ENCODE measurements around the gene DNAJB11.
"Not testable (repeated sequence)": the region's sequence is repeated elsewhere in the genome, so short reads cannot be mapped to it uniquely, and the experiment has no call there.

The DNAJB11 gene

GRCh38 chr3:186619787-186620212 lies 49.3 kb downstream of the DNAJB11 start:
- DNase-seq = no peak

- no peak for DNase-seq
Observed at GRCh38 chr3:186620213-186621092, 49.9 kb downstream of the DNAJB11 start.

- no peak for DNase-seq
Observed at GRCh38 chr3:186621894-186622650, 51.6 kb downstream of the DNAJB11 start.

GRCh38 chr3:186622651-186623310 lies 52.3 kb downstream of the DNAJB11 start:
- DNase-seq = no peak

- no peak for DNase-seq
Observed at GRCh38 chr3:186624598-186624997, 54.1 kb downstream of the DNAJB11 start.

- no peak for DNase-seq
Observed at GRCh38 chr3:186625600-186626042, 55.1 kb downstream of the DNAJB11 start.

- no peak for DNase-seq
Observed at GRCh38 chr3:186626254-186626847, 55.8 kb downstream of the DNAJB11 start.

GRCh38 chr3:186627852-186628414 lies 57.4 kb downstream of the DNAJB11 start:
- DNase-seq = no peak

- DNase-seq = no peak
Observed at GRCh38 chr3:186628756-186629155, 58.2 kb downstream of the DNAJB11 start.

- no peak for DNase-seq
Observed at GRCh38 chr3:186630950-186631641, 60.6 kb downstream of the DNAJB11 start.

GRCh38 chr3:186633481-186633880 lies 63.0 kb downstream of the DNAJB11 start:
- no peak for DNase-seq

- DNase-seq = not testable (repeated sequence)
Observed at GRCh38 chr3:186634207-186634606, 63.7 kb downstream of the DNAJB11 start.
